GM12878 (cell line): ENCODE measurements around the gene MSH5. TPM values are rescaled to one million over a fixed set of nuclear protein-coding genes. Genes with fewer than 3 reads are reported as not detected.

ENCODE experiments used
- ATAC-seq: fragments of 200-7000 bp; cut with Tn5 transposase; 3 replicates; pipeline ENCODE4 v1.9.1; 2020; ENCODE audit warnings: mild to moderate bottlenecking, moderate library complexity
- BruUV-seq: library from RNA; stranded (reverse); fragments of 400-500 nt; replicated peaks from 2 replicates; lab custom pipeline; 2021; lab: Mats Ljungman, UMichigan
- CTCF ChIA-PET: fragments of 300-600 bp; sonication (Branson Sonifier 250); formaldehyde crosslinking; extraction: SDS; loops from one replicate; lab custom pipeline; 2021; ENCODE audit warnings: inconsistent platforms; lab: Yijun Ruan, JAX
- POLR2A ChIA-PET: fragments of 350-600 bp; formaldehyde crosslinking; extraction: SDS; loops from one replicate; lab custom pipeline; 2021; ENCODE audit warnings: inconsistent platforms; lab: Charles Lee
- RAD21 ChIA-PET: fragments of 300-600 bp; sonication (Branson Sonifier 250); formaldehyde crosslinking; loops from one replicate; lab custom pipeline; 2023; ENCODE audit warnings: antibody characterized with exemption; ENCODE audit not compliant: unreplicated experiment; lab: Charles Lee
- SMC1A ChIA-PET: fragments of 300-600 bp; sonication (Branson Sonifier 250); formaldehyde crosslinking; loops from one replicate; lab custom pipeline; 2023; ENCODE audit not compliant: unreplicated experiment, uncharacterized antibody; lab: Charles Lee
- DNase-seq: peaks from one replicate; pipeline ENCODE4 v3.0.0-alpha.2; 2011; ENCODE audit warnings: low read depth, low spot score
- FAIRE-seq: peaks from 3 replicates; lab custom pipeline; 2011; peaks lifted over from hg19 to GRCh38; lab: Jason Lieb, UNC
- H2AFZ ChIP-seq: 2 replicates; pipeline ENCODE4 v1.6.0; 2011; ENCODE audit warnings: low read depth, low read length, control low read depth; ENCODE audit not compliant: control insufficient read depth
- H3K27ac ChIP-seq: 2 replicates; pipeline ENCODE4 v1.5.1; 2011; ENCODE audit warnings: control low read depth; ENCODE audit not compliant: control insufficient read depth, insufficient read depth
- H3K27me3 ChIP-seq, 2 experiments: replicated peaks in 1 of 2; 2 replicates each; pipeline versions ENCODE4 v1.6.0 to v1.6.1; 2011; ENCODE audit warnings: low read length in 1 of 2; ENCODE audit not compliant: control insufficient read depth in 2 of 2, insufficient read depth in 2 of 2
- H3K36me3 ChIP-seq, 2 experiments: 2 replicates each; pipeline ENCODE4 v1.5.1; 2011; ENCODE audit warnings: low read length in 1 of 2; ENCODE audit not compliant: control insufficient read depth in 2 of 2, insufficient read depth in 2 of 2
- H3K4me1 ChIP-seq: 2 replicates; pipeline ENCODE4 v1.6.1; 2011; ENCODE audit warnings: mild to moderate bottlenecking, low read length, moderate library complexity, mixed read lengths; ENCODE audit not compliant: control insufficient read depth, insufficient read depth
- H3K4me2 ChIP-seq: 2 replicates; pipeline ENCODE4 v1.6.0; 2011; ENCODE audit warnings: control low read depth; ENCODE audit not compliant: control insufficient read depth, insufficient read depth
- H3K4me3 ChIP-seq: fragments of 200-600 bp; sonication (generic); 2 replicates; pipeline ENCODE4 v1.5.1; 2016
- H3K79me2 ChIP-seq: 2 replicates; pipeline ENCODE4 v1.6.0; 2011; ENCODE audit warnings: low read length; ENCODE audit not compliant: control insufficient read depth, insufficient read depth
- H3K9ac ChIP-seq: 2 replicates; pipeline ENCODE4 v1.8.0; 2011; ENCODE audit warnings: low read length, control low read depth, mixed read lengths; ENCODE audit not compliant: control insufficient read depth, insufficient read depth
- H3K9me3 ChIP-seq: replicated peaks from 3 replicates; pipeline ENCODE4 v1.5.1; 2011; ENCODE audit warnings: mild to moderate bottlenecking, low read length; ENCODE audit not compliant: control insufficient read depth, insufficient read depth
- H4K20me1 ChIP-seq: 2 replicates; pipeline ENCODE4 v1.6.0; 2011; ENCODE audit not compliant: control insufficient read depth, insufficient read depth
- ETV6 ChIP-seq, 2 experiments: fragments of 450-650 bp in 1 of 2; IDR thresholded peaks in 1 of 2; conservative IDR thresholded peaks in 1 of 2; 2 replicates each; pipeline ENCODE4 v1.6.1; 2014; ENCODE audit warnings: antibody characterized with exemption in 1 of 2, borderline replicate concordance in 1 of 2, low read depth in 1 of 2, mild to moderate bottlenecking in 1 of 2, moderate library complexity in 1 of 2
- FOXK2 ChIP-seq: fragments of 450-650 bp; IDR thresholded peaks from 2 replicates; pipeline ENCODE4 v1.6.1; 2017; ENCODE audit warnings: mild to moderate bottlenecking, moderate library complexity
- MEF2B ChIP-seq: fragments of 450-650 bp; IDR thresholded peaks from 2 replicates; pipeline ENCODE4 v1.6.1; 2018; ENCODE audit warnings: mild to moderate bottlenecking, moderate library complexity; ENCODE audit not compliant: partially characterized antibody, poor library complexity, severe bottlenecking
- NFXL1 ChIP-seq: fragments of 450-650 bp; IDR thresholded peaks from 2 replicates; pipeline ENCODE4 v1.6.1; 2017; ENCODE audit warnings: antibody characterized with exemption, mild to moderate bottlenecking, borderline replicate concordance
- NRF1 ChIP-seq: conservative IDR thresholded peaks from 2 replicates; pipeline ENCODE4 v1.6.1; 2011; ENCODE audit warnings: mild to moderate bottlenecking, low read depth, low read length, improper control_type of control experiment
- POLR2A ChIP-seq: IDR thresholded peaks from 2 replicates; pipeline ENCODE4 v1.6.1; 2011; ENCODE audit warnings: low read depth, mild to moderate bottlenecking, low read length
- POU2F2 ChIP-seq: IDR thresholded peaks from 3 replicates; pipeline ENCODE4 v1.6.1; 2011; ENCODE audit warnings: low read depth, mild to moderate bottlenecking, low read length, borderline replicate concordance
- RBBP5 ChIP-seq: fragments of 200-600 bp; sonication (generic); conservative IDR thresholded peaks from 2 replicates; pipeline ENCODE4 v1.6.1; 2016
- RCOR1 ChIP-seq: conservative IDR thresholded peaks from 2 replicates; pipeline ENCODE4 v1.6.1; 2012; ENCODE audit warnings: low read depth, low read length, improper control_type of control experiment
- WGBS: methylation state at CpG from one replicate; pipeline ENCODE4 v1.1.6; 2016; ENCODE audit warnings: low lambda C conversion rate; ENCODE audit not compliant: insufficient replicate concordance, insufficient coverage; ENCODE audit errors: missing lambda C conversion rate; 5-methylcytosine and 5-hydroxymethylcytosine counted together
- in situ Hi-C: fragments of 300-500 bp; cut with MboI; formaldehyde crosslinking; loops from 9 replicates; pipeline ENCODE4 v1.14.3; 2018; ENCODE audit warnings: mixed read lengths
- intact Hi-C: fragments of 100-400 bp; cut with micrococcal nuclease; formaldehyde crosslinking; loops from one replicate; pipeline ENCODE4 v1.14.2; 2022; ENCODE audit not compliant: unreplicated experiment
- polyA plus RNA-seq, 11 experiments: library from polyadenylated mRNA; depleted of rRNA in 4 of 11; unstranded in 6 of 11; stranded (reverse) in 5 of 11; fragments of >200 nt; fragmentation: Nextera tagmentation in 4 of 11; fragmentation: Illumina TruSeq in 1 of 11; extraction: Ambion mirVana in 4 of 11; extraction: Trizol in 1 of 11; gene quantifications; 1 replicate in 1 of 11; 2 replicates in 10 of 11; pipeline versions ENCODE4 v1.2.1 to v1.2.3, GENCODE V29; 2011 to 2016; ENCODE audit warnings: inconsistent platforms in 2 of 11, missing spikeins in 2 of 11, low read depth in 1 of 11
- total RNA-seq, 4 experiments: library from RNA; depleted of rRNA in 3 of 4; stranded (reverse); fragments of >200 nt in 3 of 4; fragmentation: Illumina TruSeq in 1 of 4; extraction: Trizol in 1 of 4; gene quantifications; 2 replicates each; pipeline versions ENCODE4 v1.2.1 to v1.2.3, GENCODE V29; 2013 to 2021
- TF ChIP-seq, protein P1 (sequence below): fragments of 450-650 bp; IDR thresholded peaks from 2 replicates; pipeline ENCODE4 v1.6.1; 2014; ENCODE audit warnings: mild to moderate bottlenecking
- TF ChIP-seq, protein P2 (sequence below): IDR thresholded peaks from 2 replicates; pipeline ENCODE4 v1.6.1; 2011; ENCODE audit warnings: mild to moderate bottlenecking, low read depth, low read length, moderate library complexity; ENCODE audit not compliant: insufficient replicate concordance

MSH5 gene
- total and polyA plus RNA-seq, 10 of the 15 experiments (the other 5 are each of a cell fraction or from before 2014, with no cell fraction given), result 9.1 to 52.7 (median 30.0) TPM

DNA sequence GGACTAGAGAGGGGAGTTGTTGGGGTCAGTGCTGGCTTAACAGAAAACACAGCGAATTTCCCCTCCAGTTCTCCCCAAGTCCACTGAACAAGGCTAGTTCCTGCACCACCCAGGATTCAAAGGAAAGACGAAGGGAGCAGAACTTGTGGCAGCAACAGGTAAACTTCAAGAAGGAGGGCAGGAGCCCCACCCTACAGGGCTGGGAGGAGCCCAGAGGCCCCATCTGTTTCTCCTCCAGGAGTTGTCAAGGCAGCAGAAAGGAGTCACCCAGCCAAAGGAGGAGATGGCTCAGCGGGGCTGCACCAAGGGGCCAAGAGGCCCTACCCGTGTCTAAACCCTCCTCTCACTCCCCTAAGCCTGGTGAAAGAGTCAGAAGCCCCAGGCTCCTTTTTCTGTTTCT lies 24.4 kb downstream of the MSH5 start:
- DNase-seq, result no peak
- no peaks in the 10 kb centered on the region for H3K79me2 ChIP-seq
- no peaks in the 10 kb centered on the region for H4K20me1 ChIP-seq
- ChIA-PET CTCF (no interaction called here), RAD21 (interaction anchor here (1.0 kb wide), 1 partner anchor 66 kb away, joined by 3 read pairs; no protein-coding TSS in a partner anchor), POLR2A (no interaction called here), SMC1A (no interaction called here)
- H2AFZ ChIP-seq, result no peak overlapping the region
- no peak for FAIRE-seq
- H3K27me3 ChIP-seq, result no peaks in the 10 kb centered on the region
- 57% methylated on average over 4 of the region's 4 CpGs for WGBS
- H3K27ac ChIP-seq, result no peak overlapping the region
- H3K36me3 ChIP-seq, result no peaks in the 10 kb centered on the region; a peak in 2 of 4 replicates
- H3K4me1 ChIP-seq, result no peaks in the 10 kb centered on the region
- TF ChIP-seq NFXL1 (no peak), MEF2B (no peak)
- no peak overlapping the region for H3K4me2 ChIP-seq
- H3K9ac ChIP-seq, result no peak overlapping the region
- no peaks in the 10 kb centered on the region for H3K9me3 ChIP-seq
- no peak overlapping the region for H3K4me3 ChIP-seq
- TSS peak; percentile 67 for BruUV-seq
- in situ Hi-C loops, result no loop called here
- ATAC-seq, result no peak
- intact Hi-C loops, result no loop called here

DNA sequence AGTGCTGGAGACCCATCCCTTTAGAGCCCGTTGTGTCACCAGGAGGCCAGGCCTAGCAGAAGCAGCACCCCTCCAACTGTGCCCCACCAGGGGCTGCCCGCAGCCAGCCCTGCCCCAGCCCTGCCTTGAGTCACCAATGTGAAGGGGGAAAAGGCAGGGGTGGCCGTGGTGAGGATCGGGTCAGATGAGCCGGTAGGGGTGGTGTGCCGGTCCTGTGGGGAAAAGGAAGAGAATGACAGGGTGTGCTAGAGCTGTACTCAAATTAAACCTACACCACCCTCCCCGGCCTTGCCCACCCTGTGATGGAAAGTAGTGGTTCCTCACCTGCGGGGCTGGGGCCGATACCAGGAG lies 25.7 kb downstream of the MSH5 start:
- no peaks in the 10 kb centered on the region for H4K20me1 ChIP-seq
- H3K4me1 ChIP-seq, result no peaks in the 10 kb centered on the region
- in situ Hi-C loops (no loop called here), intact Hi-C loops (no loop called here)
- H3K4me2 ChIP-seq, result no peak overlapping the region
- no peak for ATAC-seq
- POLR2A ChIA-PET, result no interaction called here
- no peaks in the 10 kb centered on the region for H3K79me2 ChIP-seq
- no peaks in the 10 kb centered on the region; a peak in 1 of 4 replicates for H3K36me3 ChIP-seq
- SMC1A ChIA-PET, result no interaction called here
- FAIRE-seq, result no peak
- 82% methylated on average over 8 of the region's 9 CpGs for WGBS
- no peak overlapping the region for H3K9ac ChIP-seq
- no peak overlapping the region for H2AFZ ChIP-seq
- RAD21 ChIA-PET, result no interaction called here
- CTCF ChIA-PET, result interaction anchor here (0.7 kb wide), 1 partner anchor 191 kb away, joined by 4 read pairs; no protein-coding TSS in a partner anchor
- H3K9me3 ChIP-seq, result no peaks in the 10 kb centered on the region
- H3K27ac ChIP-seq, result no peak overlapping the region
- TF ChIP-seq, protein P1, sequence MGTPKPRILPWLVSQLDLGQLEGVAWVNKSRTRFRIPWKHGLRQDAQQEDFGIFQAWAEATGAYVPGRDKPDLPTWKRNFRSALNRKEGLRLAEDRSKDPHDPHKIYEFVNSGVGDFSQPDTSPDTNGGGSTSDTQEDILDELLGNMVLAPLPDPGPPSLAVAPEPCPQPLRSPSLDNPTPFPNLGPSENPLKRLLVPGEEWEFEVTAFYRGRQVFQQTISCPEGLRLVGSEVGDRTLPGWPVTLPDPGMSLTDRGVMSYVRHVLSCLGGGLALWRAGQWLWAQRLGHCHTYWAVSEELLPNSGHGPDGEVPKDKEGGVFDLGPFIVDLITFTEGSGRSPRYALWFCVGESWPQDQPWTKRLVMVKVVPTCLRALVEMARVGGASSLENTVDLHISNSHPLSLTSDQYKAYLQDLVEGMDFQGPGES, result no peak
- TF ChIP-seq, protein P2, sequence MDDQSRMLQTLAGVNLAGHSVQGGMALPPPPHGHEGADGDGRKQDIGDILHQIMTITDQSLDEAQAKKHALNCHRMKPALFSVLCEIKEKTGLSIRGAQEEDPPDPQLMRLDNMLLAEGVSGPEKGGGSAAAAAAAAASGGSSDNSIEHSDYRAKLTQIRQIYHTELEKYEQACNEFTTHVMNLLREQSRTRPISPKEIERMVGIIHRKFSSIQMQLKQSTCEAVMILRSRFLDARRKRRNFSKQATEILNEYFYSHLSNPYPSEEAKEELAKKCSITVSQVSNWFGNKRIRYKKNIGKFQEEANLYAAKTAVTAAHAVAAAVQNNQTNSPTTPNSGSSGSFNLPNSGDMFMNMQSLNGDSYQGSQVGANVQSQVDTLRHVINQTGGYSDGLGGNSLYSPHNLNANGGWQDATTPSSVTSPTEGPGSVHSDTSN, result no peak
- TF ChIP-seq NRF1 (no peak), ETV6 (conservative IDR thresholded peaks at IDR 0.05 in 1 of 2, IDR thresholded peaks at IDR 0.05 in 1 of 2; ENCODE audit: borderline replicate concordance in 1 of 2, low read depth in 1 of 2) (no peak), POU2F2 (no peak), RBBP5 (no peak), POLR2A (no peak), FOXK2 (no peak), RCOR1 (no peak)
- no peaks in the 10 kb centered on the region for H3K27me3 ChIP-seq
- no TSS peak for BruUV-seq
- no peak for DNase-seq
- no peak overlapping the region for H3K4me3 ChIP-seq
